ENCODE data around the gene SLC4A2.

The SLC4A2 gene

GRCh38 chr7:151115121-151115835 is 55.9 kb downstream of the SLC4A2 start:
- DNase-seq (ENCODE audit: low spot score) = peak; percentile 68

DNA sequence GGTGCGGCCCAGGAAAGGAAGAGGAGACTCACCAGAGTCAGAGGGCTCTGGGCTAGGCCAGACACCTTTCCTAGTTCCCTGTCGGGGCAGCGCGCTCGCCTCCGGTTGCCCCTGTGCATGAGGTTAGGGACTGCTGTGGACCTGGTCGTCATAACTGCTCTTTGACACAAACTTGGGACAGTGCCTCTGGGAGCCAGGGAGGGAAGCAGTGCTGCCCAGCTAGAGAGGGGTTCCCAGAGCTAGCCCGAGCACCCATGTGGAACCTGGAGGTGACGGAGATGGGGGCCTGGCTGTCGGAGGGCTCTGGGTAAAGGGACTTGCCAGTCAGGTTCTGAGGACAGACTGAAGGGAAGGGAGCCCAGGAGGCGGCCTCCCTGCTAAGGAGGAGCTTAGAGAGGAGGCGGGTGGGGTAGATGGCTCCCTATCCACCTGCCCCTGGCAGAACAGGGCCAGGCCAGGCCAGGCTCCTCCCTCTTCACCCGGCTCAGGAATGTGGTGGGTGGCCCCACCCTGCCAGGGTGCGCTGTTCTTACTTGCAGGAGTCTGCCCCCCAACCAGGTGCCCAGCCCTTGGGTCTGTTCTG is 56.5 kb downstream of the SLC4A2 start:
- no peak for DNase-seq (ENCODE audit: low spot score)

- no peak for DNase-seq (ENCODE audit: low spot score)
Measured at GRCh38 chr7:151116603-151117440, 57.4 kb downstream of the SLC4A2 start.

GRCh38 chr7:151117565-151117964 is 58.2 kb downstream of the SLC4A2 start:
- DNase-seq (ENCODE audit: low spot score) = no peak

DNA sequence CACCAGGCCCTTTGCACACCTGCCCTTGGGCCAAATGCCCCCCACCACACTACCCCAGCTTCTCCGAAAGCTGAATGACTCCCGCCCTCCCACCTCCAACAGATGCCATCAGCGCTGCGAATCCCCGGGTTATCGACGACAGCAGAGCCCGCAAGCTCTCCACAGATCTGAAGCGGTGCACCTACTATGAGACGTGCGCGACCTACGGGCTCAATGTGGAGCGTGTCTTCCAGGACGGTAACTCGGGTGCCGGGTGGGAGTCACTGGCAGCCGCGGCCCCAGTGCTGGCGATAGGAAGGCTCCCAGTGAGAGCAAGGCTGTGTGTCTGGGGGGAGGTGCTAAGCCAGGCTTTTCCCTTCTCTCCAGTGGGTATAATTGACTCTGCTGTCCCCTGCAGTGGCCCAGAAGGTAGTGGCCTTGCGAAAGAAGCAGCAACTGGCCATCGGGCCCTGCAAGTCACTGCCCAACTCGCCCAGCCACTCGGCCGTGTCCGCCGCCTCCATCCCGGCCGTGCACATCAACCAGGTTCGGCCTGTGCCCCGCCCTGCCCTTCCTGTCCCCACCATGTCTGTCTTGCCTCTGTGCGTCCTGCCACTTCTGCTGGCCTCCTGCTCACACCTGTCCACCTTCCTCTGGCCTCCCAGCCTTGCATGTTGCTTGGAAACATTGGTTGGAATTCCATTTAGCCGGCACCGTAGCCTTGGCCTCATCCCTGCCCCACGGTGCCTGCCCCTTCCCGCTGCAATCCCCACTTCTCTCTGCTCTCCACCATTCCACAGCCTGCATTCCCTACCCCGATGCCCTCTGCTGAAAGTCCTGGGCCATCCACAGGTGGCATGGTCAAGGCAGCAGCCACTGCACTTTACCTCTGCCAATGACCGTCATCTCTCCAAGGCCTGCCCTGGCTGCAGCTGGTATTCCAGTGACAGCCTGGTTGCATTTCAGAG is 59.0 kb downstream of the SLC4A2 start:
- no peak for DNase-seq (ENCODE audit: low spot score)

- no peak for DNase-seq (ENCODE audit: low spot score)
Measured at GRCh38 chr7:151119055-151119415, 59.6 kb downstream of the SLC4A2 start.

- DNase-seq (ENCODE audit: low spot score) = no peak
Measured at GRCh38 chr7:151119902-151120301, 60.5 kb downstream of the SLC4A2 start.

- no peak for DNase-seq (ENCODE audit: low spot score)
Measured at GRCh38 chr7:151120896-151121295, 61.5 kb downstream of the SLC4A2 start.

DNA sequence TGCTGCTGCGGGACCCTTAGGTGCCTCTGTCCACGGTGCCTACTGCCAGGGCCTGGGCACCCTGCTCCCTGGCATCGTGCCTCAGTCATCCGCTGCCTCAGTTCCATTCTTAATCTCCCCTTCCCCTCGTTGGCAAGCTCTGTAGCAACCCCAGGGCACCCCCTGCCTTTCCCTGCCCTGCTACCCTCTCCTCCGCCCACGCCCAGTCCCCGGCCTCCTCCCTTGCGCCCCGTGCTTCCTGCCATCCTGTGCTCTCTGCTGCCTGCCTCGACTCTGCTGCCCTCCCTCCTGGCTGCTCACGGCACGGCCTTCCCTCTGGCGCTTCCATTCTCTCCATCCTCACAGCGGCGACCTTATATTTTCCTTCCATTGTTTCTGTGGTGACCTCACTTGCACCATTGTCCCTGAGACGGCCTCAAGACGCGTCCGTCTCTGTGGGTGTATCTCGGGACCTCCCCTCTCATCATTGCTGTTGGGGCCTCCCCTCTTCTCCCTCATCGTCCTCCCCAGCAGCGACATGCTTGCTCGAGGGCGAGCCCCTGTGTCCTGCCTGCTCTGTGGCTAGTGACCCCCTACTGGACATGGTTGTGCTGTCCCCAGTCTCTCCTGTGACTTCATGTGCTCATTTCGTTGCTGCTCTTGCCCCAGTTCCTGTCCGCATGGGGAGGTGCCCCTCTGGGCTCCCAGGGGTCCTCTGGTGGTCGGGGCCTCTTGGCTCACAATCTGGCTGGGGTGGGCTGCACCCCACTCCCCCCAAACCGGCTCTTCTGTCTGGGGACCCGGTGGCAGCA is 62.2 kb downstream of the SLC4A2 start:
- DNase-seq (ENCODE audit: low spot score) = no peak

- no peak for DNase-seq (ENCODE audit: low spot score)
Measured at GRCh38 chr7:151122276-151122675, 62.9 kb downstream of the SLC4A2 start.

DNA sequence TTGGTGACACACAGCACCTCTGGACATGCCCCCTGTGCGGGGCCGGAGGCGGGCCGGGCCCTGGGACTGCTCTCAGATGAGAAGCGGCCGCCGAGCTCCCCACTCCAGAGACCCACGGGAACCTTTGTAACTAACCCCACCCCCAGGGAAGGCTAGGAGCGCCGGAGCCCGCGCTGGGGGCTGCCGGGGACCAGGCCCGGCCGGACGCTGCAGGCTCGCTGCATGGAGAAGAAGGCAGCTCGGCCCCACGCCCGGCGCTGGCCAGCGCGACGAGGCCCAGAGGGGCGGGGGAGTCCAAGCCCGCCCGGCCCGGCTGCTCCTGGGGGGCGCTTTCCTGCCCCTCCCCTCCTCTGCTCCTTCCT is 63.4 kb downstream of the SLC4A2 start:
- no peak for DNase-seq (ENCODE audit: low spot score)

DNA sequence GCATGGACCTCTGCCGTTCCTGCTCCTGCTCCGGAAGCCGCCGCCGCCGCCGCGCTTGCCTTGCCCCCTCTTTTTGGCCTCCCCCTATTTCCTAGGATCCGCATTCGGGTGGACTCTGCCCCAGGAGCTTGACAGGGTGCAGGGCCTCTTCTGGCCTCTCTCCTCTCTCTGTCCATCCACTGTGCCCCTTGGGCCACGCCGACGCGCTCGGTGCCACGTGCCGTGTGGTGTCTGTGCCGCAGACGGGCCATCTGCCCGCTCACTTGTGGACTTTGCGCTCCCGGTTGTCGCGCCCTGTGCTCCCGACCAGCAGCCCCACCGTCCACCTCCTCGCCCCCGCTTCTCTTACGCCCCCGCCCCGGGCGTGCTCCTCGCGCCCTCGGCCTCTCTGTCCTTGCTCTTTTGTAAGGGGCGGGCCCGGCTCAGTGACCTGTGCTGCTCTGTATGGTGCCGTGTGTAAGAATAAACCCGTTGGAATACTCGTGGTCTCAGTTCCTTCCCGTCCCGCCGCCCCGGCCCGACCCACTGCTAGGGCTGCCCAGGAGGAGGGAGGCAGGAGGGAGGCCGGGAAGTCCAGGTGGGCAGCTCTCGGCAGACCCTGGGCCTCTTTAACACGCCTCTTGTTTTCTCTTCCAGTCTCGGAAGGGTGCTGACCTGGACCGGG is 63.9 kb downstream of the SLC4A2 start:
- DNase-seq (ENCODE audit: low spot score) = no peak

- peak; percentile 75 for DNase-seq (ENCODE audit: low spot score)
Measured at GRCh38 chr7:151123822-151124464, 64.6 kb downstream of the SLC4A2 start.

GRCh38 chr7:151124481-151124880 is 65.1 kb downstream of the SLC4A2 start:
- DNase-seq (ENCODE audit: low spot score) = no peak

- DNase-seq (ENCODE audit: low spot score) = no peak
Measured at GRCh38 chr7:151124899-151125399, 65.6 kb downstream of the SLC4A2 start.

DNA sequence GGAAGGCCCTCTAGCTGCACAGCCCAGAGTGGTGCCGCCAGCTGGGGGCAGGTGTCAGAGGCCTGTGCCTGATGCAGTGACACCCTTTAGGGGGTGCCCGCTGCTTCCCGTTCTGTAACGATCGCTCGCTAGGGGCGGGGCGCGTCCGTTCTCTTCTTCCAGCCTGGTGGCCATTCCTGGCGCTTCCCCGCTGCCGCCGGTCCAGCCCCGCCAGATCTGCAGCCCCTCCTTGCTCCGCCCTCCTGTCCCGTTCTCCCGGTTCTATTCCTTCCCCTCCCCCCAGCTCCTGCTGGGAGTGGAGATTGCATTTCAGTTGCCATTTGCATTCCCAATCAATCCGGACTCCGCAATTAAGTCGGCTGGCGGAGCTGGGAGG is 66.1 kb downstream of the SLC4A2 start:
- no peak for DNase-seq (ENCODE audit: low spot score)

GRCh38 chr7:151125846-151126481 is 66.6 kb downstream of the SLC4A2 start:
- DNase-seq (ENCODE audit: low spot score) = no peak

Measured in kidney capillary endothelial cell (primary cell).